Measurements from ENCODE around the gene HDAC9.
"Not testable (repeated sequence)": the region's sequence is repeated elsewhere in the genome, so short reads cannot be mapped to it uniquely, and the experiment has no call there.

Gene HDAC9

GRCh38 chr7:18975276-18975675, 479.7 kb downstream of the HDAC9 start:
- H3K27me3 Mint-ChIP-seq, result no peaks in the 10 kb centered on the region
- H3K4me1 Mint-ChIP-seq, result no peaks in the 10 kb centered on the region
- H3K4me3 Mint-ChIP-seq, result no peak overlapping the region
- H3K27ac Mint-ChIP-seq, result no peak overlapping the region
- H3K36me3 Mint-ChIP-seq, result no peaks in the 10 kb centered on the region
- peaks cover 9% of the 10 kb centered on the region for H3K9me3 Mint-ChIP-seq

GRCh38 chr7:18975689-18976280, 480.2 kb downstream of the HDAC9 start:
- H3K9me3 Mint-ChIP-seq, result peaks cover 9% of the 10 kb centered on the region
- H3K4me1 Mint-ChIP-seq, result no peaks in the 10 kb centered on the region
- no peaks in the 10 kb centered on the region for H3K27me3 Mint-ChIP-seq
- no peak overlapping the region for H3K27ac Mint-ChIP-seq
- no peak overlapping the region for H3K4me3 Mint-ChIP-seq
- no peaks in the 10 kb centered on the region for H3K36me3 Mint-ChIP-seq

DNA sequence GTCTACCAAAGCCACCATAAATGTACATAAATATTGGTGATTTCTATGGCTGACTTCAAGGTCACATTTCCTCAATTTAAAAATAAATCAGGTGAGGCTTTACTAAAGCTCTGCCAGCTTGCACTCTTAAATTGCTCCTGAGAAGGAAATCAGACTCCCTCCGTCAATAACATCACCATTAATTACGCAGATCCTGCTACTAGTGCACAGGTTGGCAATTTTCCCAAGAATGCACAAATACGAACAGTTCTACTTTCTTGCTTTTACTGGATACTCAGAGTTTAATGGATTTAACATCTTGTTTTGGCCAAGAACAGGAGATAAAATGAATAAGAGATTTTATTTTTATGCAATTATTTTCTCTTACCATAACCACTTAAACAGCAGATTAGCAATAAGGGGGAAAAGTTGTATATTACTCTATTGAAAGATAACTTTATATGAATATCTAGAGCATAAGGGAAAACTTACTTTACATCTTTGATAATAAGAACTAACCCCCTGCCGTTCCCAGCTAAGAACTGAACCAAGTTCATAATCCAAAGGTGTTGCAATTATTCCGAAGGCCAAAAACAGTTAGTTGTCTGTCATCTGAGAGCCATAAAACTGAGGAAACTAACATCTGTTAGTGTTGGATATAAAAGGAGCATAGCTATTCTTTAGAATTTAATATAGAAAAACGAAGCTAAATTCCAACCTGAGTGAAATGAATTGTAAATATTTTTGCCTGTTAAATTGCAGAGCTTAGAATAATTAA, 481.3 kb downstream of the HDAC9 start:
- no peak overlapping the region for H3K27ac Mint-ChIP-seq
- H3K4me3 Mint-ChIP-seq, result no peak overlapping the region
- H3K9me3 Mint-ChIP-seq, result peaks cover 9% of the 10 kb centered on the region
- no peaks in the 10 kb centered on the region for H3K36me3 Mint-ChIP-seq
- no peaks in the 10 kb centered on the region for H3K4me1 Mint-ChIP-seq
- H3K27me3 Mint-ChIP-seq, result no peaks in the 10 kb centered on the region

- H3K4me3 Mint-ChIP-seq, result no peak overlapping the region
- H3K27ac Mint-ChIP-seq, result no peak overlapping the region
- H3K9me3 Mint-ChIP-seq, result peaks cover 9% of the 10 kb centered on the region
- no peaks in the 10 kb centered on the region for H3K4me1 Mint-ChIP-seq
- no peaks in the 10 kb centered on the region for H3K27me3 Mint-ChIP-seq
- H3K36me3 Mint-ChIP-seq, result no peaks in the 10 kb centered on the region
Measured at GRCh38 chr7:18978108-18978495, 482.6 kb downstream of the HDAC9 start.

- not testable (repeated sequence) for H3K4me1 Mint-ChIP-seq, H3K36me3 Mint-ChIP-seq
Measured at GRCh38 chr7:18990700-18991099, 495.2 kb downstream of the HDAC9 start.

DNA sequence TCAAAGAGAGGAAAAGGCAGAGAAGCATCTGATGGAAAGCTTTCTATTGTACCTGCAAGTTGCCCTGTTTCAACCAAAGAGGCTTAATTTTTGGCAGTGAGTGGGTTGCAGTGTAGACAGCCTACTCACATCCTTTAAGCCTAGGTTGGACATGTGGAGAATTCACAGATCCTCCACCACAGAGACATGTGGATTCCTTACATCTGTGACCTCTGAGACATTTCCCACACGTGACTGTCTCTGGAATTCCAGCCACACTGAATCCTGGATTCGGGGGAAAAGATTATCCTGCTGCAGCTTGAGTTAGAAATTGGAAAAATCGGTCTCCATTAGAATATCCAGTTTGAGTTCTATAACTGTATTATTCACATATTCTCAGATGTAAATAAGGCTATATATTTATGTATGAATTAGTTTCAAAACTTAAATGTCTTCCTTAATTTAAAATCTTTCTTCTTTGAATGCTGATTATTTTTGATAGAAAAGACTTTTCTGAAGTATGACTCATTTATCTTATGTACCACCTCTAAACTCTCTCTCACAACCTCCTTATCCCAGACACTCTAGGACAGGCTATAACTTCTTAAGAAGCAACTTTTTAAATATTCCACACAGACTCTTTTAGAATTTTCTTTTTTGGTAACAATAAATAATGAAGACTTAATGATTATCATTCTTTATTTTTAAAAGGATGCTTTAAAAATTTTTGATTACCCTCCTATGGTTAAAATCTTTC, 498.6 kb downstream of the HDAC9 start:
- Mint-ChIP-seq H3K4me3 (no peak overlapping the region), H3K9me3 (no peaks in the 10 kb centered on the region), H3K36me3 (no peaks in the 10 kb centered on the region), H3K27ac (no peak overlapping the region), H3K27me3 (no peaks in the 10 kb centered on the region), H3K4me1 (no peaks in the 10 kb centered on the region)

More at GRCh38 chr7:18990700-18991099, 495.2 kb downstream of the HDAC9 start:
- H3K27ac Mint-ChIP-seq, H3K27me3 Mint-ChIP-seq, H3K4me3 Mint-ChIP-seq, H3K9me3 Mint-ChIP-seq: not testable (repeated sequence)

GRCh38 chr7:18995270-18995671, 499.7 kb downstream of the HDAC9 start:
- no peaks in the 10 kb centered on the region for H3K36me3 Mint-ChIP-seq
- no peak overlapping the region for H3K27ac Mint-ChIP-seq
- no peaks in the 10 kb centered on the region for H3K27me3 Mint-ChIP-seq
- no peaks in the 10 kb centered on the region for H3K9me3 Mint-ChIP-seq
- no peak overlapping the region for H3K4me3 Mint-ChIP-seq
- H3K4me1 Mint-ChIP-seq, result no peaks in the 10 kb centered on the region

DNA sequence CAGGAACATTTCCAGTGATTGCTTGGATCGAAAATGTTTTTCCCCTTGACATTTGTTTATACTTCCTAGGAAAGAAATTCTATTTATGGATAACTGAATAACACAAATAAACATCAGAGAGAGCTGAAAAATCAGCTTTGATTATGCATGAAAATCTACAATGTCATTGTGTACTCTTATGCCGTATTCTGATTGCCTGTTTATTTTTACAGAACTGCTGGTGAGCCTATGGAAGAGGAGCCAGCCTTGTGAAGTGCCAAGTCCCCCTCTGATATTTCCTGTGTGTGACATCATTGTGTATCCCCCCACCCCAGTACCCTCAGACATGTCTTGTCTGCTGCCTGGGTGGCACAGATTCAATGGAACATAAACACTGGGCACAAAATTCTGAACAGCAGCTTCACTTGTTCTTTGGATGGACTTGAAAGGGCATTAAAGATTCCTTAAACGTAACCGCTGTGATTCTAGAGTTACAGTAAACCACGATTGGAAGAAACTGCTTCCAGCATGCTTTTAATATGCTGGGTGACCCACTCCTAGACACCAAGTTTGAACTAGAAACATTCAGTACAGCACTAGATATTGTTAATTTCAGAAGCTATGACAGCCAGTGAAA, 500.4 kb downstream of the HDAC9 start:
- Mint-ChIP-seq H3K27ac (no peak overlapping the region), H3K27me3 (no peaks in the 10 kb centered on the region), H3K36me3 (no peaks in the 10 kb centered on the region), H3K4me1 (no peaks in the 10 kb centered on the region), H3K4me3 (no peak overlapping the region), H3K9me3 (no peaks in the 10 kb centered on the region)

DNA sequence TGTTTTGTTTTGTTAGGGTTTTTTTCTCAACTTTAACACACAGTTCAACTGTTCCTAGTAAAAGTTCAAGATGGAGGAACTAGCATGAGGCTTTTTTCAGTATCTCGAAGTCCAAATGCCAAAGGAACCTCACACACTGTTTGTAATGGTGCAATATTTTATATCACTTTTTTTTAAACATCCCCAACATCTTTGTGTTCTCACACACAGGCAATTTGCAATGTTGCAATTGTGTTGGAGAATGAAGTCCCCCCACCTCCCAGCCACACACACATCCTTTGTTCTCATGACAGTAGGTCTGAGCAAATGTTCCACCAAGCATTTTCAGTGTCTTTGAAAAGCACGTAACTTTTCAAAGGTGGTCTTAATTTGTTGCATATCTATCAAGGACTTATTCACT, 501.0 kb downstream of the HDAC9 start:
- no peaks in the 10 kb centered on the region for H3K9me3 Mint-ChIP-seq
- H3K36me3 Mint-ChIP-seq, result no peaks in the 10 kb centered on the region
- no peak overlapping the region for H3K4me3 Mint-ChIP-seq
- no peaks in the 10 kb centered on the region for H3K27me3 Mint-ChIP-seq
- H3K4me1 Mint-ChIP-seq, result no peaks in the 10 kb centered on the region
- no peak overlapping the region for H3K27ac Mint-ChIP-seq

DNA sequence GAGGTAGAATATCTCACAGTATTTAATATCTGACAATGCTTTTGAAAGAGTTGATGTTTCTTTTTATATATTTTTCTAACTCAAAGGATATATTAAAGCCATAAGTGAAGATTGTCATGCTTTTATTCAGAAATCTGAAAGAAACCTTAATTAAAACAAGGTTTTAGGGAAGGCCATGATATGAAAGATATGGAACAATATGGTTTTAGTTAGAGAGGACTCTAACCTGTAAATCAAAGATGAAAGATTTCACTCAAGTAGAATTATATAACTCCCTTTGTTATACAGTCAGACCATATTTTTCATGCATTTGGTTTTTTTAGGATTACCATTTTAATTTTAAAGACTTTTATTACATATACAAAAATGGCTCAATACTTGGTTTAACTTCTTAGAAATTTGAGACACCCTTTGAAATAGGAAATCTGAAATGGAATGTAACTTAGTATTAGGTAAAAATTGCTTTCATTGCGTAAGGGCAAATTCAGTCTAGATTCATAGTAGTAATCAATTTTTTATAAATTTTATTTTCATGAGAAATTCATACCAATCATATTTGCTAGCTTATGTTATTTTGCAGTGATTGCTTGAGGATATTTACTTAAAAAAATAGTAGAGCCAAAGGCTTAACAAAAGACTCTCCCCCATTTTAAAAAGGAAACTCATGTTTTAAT, 502.1 kb downstream of the HDAC9 start:
- Mint-ChIP-seq H3K36me3 (no peaks in the 10 kb centered on the region), H3K9me3 (no peaks in the 10 kb centered on the region), H3K27ac (no peak overlapping the region), H3K4me3 (no peak overlapping the region), H3K27me3 (no peaks in the 10 kb centered on the region), H3K4me1 (no peaks in the 10 kb centered on the region)

DNA sequence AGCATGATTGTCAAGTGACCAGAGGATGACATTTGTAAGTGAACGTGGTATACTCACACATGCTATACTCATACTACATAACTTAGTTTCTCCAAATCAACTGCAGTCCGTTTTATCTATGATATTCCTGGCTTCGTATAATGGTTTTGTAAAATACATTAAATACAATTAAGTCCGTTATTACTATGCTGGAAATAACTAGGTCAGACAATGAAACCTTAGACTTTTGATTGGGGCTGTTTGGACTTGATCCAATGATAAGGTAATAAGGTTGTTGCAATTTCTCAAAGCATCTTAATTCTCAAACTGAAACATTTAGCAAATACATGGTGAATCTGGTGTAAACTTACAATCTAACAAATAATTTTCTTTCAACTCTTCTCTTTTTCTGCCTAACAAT, 504.9 kb downstream of the HDAC9 start:
- Mint-ChIP-seq H3K27ac (no peak overlapping the region), H3K4me1 (no peaks in the 10 kb centered on the region), H3K27me3 (no peaks in the 10 kb centered on the region), H3K36me3 (no peaks in the 10 kb centered on the region), H3K4me3 (no peak overlapping the region), H3K9me3 (no peaks in the 10 kb centered on the region)

DNA sequence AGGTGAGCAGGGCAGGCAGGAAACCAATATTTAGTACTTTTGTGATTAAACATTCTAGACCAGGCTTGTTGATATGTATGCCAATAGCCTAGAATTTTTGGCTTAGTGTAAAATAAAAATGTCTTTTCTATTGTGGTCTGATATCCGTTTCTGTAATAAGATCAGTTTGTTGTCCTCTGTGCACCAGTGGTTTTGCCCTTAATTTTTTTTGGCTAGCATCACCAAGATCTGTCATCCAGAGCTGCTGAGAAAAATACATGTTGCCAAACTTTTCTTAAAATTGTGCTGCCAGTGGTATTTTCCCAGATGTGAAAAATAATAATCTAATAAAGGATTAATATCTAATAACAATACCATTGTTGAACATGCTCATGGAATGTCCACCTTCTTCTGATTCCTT, 506.3 kb downstream of the HDAC9 start:
- H3K27ac Mint-ChIP-seq, result no peak overlapping the region
- H3K36me3 Mint-ChIP-seq, result no peaks in the 10 kb centered on the region
- H3K4me3 Mint-ChIP-seq, result no peak overlapping the region
- no peaks in the 10 kb centered on the region for H3K9me3 Mint-ChIP-seq
- no peaks in the 10 kb centered on the region for H3K4me1 Mint-ChIP-seq
- H3K27me3 Mint-ChIP-seq, result no peaks in the 10 kb centered on the region

GRCh38 chr7:19009241-19009935, 513.8 kb downstream of the HDAC9 start:
- Mint-ChIP-seq H3K27me3 (no peaks in the 10 kb centered on the region), H3K4me1 (no peaks in the 10 kb centered on the region), H3K9me3 (no peaks in the 10 kb centered on the region), H3K27ac (no peak overlapping the region), H3K4me3 (no peak overlapping the region), H3K36me3 (no peaks in the 10 kb centered on the region)

DNA sequence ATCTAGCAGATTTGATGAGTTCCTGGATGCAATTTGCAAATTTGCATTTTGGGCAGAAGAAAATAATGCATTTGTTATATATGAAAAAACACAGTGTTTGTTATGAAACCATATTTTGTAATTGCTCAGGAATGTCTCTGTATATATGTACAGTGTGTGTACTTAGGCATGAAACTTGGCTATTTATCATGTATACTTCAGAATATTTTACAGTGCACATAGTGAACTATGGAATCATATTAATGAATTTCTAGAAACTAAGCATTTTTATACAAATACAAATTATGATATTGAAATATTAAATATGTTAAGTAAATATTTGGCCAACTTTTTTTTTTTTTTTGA, 514.4 kb downstream of the HDAC9 start:
- H3K4me1 Mint-ChIP-seq, result no peaks in the 10 kb centered on the region

DNA sequence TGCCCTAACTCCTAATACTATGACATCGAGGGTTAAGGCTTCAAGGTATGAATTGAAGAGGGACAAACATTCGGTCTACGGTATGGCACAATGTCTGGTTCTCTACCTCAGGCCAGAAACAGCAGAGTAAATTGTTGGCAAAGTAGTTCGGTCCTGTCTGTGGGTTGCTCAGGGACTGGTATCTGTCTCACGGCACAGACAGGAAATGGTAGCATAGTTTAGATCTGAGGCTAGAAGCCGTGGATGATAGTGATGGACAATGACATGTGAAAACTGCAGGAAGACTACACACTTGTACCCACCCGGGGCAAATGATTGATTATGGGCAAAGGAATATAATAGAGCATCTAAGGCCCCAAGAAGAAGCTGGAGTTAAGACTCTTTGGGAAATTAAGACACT, 515.7 kb downstream of the HDAC9 start:
- Mint-ChIP-seq H3K4me1 (no peaks in the 10 kb centered on the region), H3K27ac (no peak overlapping the region), H3K27me3 (no peaks in the 10 kb centered on the region), H3K36me3 (no peaks in the 10 kb centered on the region), H3K9me3 (no peaks in the 10 kb centered on the region), H3K4me3 (no peak overlapping the region)

More for the DNA sequence above, 514.4 kb downstream of the HDAC9 start:
- no peak overlapping the region for H3K4me3 Mint-ChIP-seq
- H3K27me3 Mint-ChIP-seq, result no peaks in the 10 kb centered on the region
- H3K27ac Mint-ChIP-seq, result no peak overlapping the region
- no peaks in the 10 kb centered on the region for H3K36me3 Mint-ChIP-seq
- no peaks in the 10 kb centered on the region for H3K9me3 Mint-ChIP-seq
